GM12873 (cell line): ENCODE measurements around the gene TENT5C.

ENCODE experiments used
- CTCF ChIP-seq: IDR thresholded peaks from 2 replicates; pipeline ENCODE4 v1.5.1; 2012; ENCODE audit warnings: low read depth, mild to moderate bottlenecking, moderate library complexity, low read length, control low read depth; ENCODE audit not compliant: insufficient read depth; ENCODE audit errors: missing control alignments

The TENT5C gene

GRCh38 chr1:117674521-117675400, 68.9 kb downstream of the TENT5C start:
- TF ChIP-seq CTCF: peak; percentile 80

- TF ChIP-seq CTCF: no peak
These were observed 70.1 kb downstream of the TENT5C start for GRCh38 chr1:117675907-117676430.

- TF ChIP-seq CTCF: peak; percentile 26
These were observed 70.8 kb downstream of the TENT5C start for GRCh38 chr1:117676615-117677130.
